Tibial nerve (tissue), 4 donors: ENCODE data around the gene SCIN.

Experiments
- EP300 ChIP-seq, 2 donors: sonication (generic); formaldehyde crosslinking; IDR thresholded peaks; one replicate each; pipeline ENCODE4 v1.6.1; 2017; ENCODE audit warnings: antibody characterized with exemption in 2 of 2, mild to moderate bottlenecking in 1 of 2
- POLR2A ChIP-seq, 2 donors: fragments of 450-650 bp; IDR thresholded peaks; one replicate each; pipeline ENCODE4 v1.6.1; 2017; ENCODE audit warnings: antibody characterized with exemption in 2 of 2, mild to moderate bottlenecking in 2 of 2, moderate library complexity in 2 of 2
- TF ChIP-seq, protein P1 (sequence below), 5 experiments: fragments of 200-600 bp in 3 of 5; fragments of 450-650 bp in 2 of 5; sonication (generic) in 3 of 5; IDR thresholded peaks; one replicate each; pipeline ENCODE4 v1.5.1; 2016 to 2019; ENCODE audit warnings: antibody characterized with exemption in 5 of 5, mild to moderate bottlenecking in 3 of 5, moderate library complexity in 2 of 5

DNA sequence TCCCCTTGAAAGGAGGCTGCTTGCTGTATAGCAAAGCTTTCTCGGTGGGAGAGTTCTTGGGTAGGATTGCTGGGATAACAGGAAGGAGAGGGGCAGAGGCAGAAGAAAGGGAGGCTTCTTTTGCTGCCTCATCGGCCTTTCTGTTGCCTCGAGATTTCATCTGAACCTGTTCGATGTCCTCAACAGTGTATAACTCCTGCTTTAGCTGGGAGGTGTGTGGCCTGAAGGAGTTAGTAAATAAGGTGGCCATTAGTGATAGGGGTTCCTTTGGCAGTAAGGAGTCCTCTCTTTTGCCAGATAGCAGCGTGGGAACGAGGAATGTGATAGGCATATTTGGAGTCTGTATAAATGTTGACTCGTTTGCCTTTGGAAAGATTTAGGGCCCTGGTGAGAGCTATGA lies 20.0 kb downstream of the SCIN start:
- no peak for TF ChIP-seq POLR2A (IDR thresholded peaks at IDR 0.05)
- TF ChIP-seq, protein P1, sequence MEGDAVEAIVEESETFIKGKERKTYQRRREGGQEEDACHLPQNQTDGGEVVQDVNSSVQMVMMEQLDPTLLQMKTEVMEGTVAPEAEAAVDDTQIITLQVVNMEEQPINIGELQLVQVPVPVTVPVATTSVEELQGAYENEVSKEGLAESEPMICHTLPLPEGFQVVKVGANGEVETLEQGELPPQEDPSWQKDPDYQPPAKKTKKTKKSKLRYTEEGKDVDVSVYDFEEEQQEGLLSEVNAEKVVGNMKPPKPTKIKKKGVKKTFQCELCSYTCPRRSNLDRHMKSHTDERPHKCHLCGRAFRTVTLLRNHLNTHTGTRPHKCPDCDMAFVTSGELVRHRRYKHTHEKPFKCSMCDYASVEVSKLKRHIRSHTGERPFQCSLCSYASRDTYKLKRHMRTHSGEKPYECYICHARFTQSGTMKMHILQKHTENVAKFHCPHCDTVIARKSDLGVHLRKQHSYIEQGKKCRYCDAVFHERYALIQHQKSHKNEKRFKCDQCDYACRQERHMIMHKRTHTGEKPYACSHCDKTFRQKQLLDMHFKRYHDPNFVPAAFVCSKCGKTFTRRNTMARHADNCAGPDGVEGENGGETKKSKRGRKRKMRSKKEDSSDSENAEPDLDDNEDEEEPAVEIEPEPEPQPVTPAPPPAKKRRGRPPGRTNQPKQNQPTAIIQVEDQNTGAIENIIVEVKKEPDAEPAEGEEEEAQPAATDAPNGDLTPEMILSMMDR (IDR thresholded peaks at IDR 0.05) = no peak
- TF ChIP-seq EP300 (IDR thresholded peaks at IDR 0.05) = no peak
